OCI-LY1 (cell line): ENCODE results near the gene HEG1.

Experiments used
- EZH2 ChIP-seq: fragments of 200-600 bp; sonication (generic), shearing (Covaris generic); IDR thresholded peaks from 2 replicates; pipeline ENCODE4 v1.8.0; 2017; ENCODE audit warnings: borderline replicate concordance, mixed run types, mild to moderate bottlenecking, antibody characterized with exemption, low read length, moderate library complexity, mixed read lengths
- TF ChIP-seq, protein P1 (sequence below): fragments of 200-600 bp; sonication (generic), shearing (Covaris generic); IDR thresholded peaks from 2 replicates; pipeline ENCODE4 v1.5.1; 2017; ENCODE audit warnings: mild to moderate bottlenecking, antibody characterized with exemption, low read length, moderate library complexity, mixed read lengths

DNA sequence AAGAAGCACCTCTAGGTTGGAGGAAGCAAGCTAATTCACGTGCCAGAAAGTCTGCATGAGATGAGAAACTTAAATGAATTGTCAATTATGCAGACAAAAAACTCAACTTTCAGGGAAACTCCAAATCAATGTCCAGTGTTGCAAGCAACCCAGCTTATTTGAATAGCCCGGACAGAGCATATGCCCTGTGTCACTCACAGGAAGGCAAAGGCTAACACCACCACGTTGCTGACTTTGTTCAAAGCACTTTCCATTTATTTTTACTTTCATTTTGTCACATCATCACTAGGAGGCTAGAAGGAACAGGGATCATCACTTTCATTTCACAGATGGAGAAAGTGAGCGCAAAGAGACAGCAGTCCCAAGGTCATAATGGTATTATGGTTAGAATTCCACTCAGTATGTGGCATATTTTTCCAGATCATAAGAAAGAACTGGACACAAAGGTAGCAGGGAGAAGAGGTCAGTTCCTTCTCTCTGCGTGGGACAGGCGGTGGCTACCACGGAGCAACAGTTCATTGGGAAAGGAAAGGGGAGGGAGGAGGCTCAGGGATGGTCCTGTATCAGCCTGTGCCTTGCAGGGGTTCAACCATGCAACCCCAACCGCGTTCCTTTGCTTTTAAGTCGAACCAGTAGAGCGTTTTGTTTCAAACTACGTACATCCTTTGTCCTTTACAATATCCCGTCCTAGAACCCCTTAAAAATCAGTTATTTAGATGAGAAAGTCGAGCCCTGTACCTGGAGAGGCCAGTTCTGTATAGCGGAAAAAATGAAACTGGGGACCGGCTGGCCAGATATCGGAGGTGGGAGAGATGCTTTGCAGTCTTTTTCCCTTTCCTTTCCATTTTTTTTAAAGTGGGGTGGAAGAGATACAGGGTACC, 1.1 kb downstream of the HEG1 start:
- TF ChIP-seq, protein P1, sequence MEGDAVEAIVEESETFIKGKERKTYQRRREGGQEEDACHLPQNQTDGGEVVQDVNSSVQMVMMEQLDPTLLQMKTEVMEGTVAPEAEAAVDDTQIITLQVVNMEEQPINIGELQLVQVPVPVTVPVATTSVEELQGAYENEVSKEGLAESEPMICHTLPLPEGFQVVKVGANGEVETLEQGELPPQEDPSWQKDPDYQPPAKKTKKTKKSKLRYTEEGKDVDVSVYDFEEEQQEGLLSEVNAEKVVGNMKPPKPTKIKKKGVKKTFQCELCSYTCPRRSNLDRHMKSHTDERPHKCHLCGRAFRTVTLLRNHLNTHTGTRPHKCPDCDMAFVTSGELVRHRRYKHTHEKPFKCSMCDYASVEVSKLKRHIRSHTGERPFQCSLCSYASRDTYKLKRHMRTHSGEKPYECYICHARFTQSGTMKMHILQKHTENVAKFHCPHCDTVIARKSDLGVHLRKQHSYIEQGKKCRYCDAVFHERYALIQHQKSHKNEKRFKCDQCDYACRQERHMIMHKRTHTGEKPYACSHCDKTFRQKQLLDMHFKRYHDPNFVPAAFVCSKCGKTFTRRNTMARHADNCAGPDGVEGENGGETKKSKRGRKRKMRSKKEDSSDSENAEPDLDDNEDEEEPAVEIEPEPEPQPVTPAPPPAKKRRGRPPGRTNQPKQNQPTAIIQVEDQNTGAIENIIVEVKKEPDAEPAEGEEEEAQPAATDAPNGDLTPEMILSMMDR, result no peak
- no peak for TF ChIP-seq EZH2
